Neuron (in vitro differentiated cells): Measurements from ENCODE around the gene DSTYK.
"Not testable (repeated sequence)": the region's sequence is repeated elsewhere in the genome, so short reads cannot be mapped to it uniquely, and the experiment has no call there.

Experiments used
- H2AFZ ChIP-seq: one replicate; pipeline ENCODE4 v1.6.1; 2013; ENCODE audit warnings: low read depth, mild to moderate bottlenecking, inconsistent platforms, low read length, moderate library complexity
- H3K27me3 ChIP-seq: one replicate; pipeline ENCODE4 v1.6.1; 2013; ENCODE audit warnings: low read length; ENCODE audit not compliant: insufficient read depth
- H3K36me3 ChIP-seq: one replicate; pipeline ENCODE4 v1.6.1; 2013; ENCODE audit warnings: low read length; ENCODE audit not compliant: insufficient read depth
- H3K4me1 ChIP-seq: one replicate; pipeline ENCODE4 v1.6.1; 2013; ENCODE audit warnings: low read length; ENCODE audit not compliant: insufficient read depth
- H3K4me3 ChIP-seq: 2 replicates; pipeline ENCODE4 v1.5.1; 2013; ENCODE audit warnings: mild to moderate bottlenecking, low read length, moderate library complexity
- H3K9me3 ChIP-seq: one replicate; pipeline ENCODE4 v1.6.1; 2013; ENCODE audit warnings: low read length

The DSTYK gene

GRCh38 chr1:205235951-205236350 lies 24.4 kb upstream of the DSTYK start:
- H3K36me3 ChIP-seq = no peaks in the 10 kb centered on the region
- no peaks in the 10 kb centered on the region for H3K9me3 ChIP-seq
- H3K4me3 ChIP-seq = no peak overlapping the region
- peaks cover 5% of the 10 kb centered on the region for H3K4me1 ChIP-seq
- no peaks in the 10 kb centered on the region for H3K27me3 ChIP-seq
- no peak overlapping the region for H2AFZ ChIP-seq

- H3K4me3 ChIP-seq, H3K4me1 ChIP-seq, H3K36me3 ChIP-seq, H3K9me3 ChIP-seq, H3K27me3 ChIP-seq, H2AFZ ChIP-seq: not testable (repeated sequence)
Measured at GRCh38 chr1:205233986-205234385, 22.5 kb upstream of the DSTYK start.

GRCh38 chr1:205232945-205233397 lies 21.5 kb upstream of the DSTYK start:
- peaks cover 12% of the 10 kb centered on the region for H3K4me1 ChIP-seq
- no peak overlapping the region for H2AFZ ChIP-seq
- H3K9me3 ChIP-seq = no peaks in the 10 kb centered on the region
- H3K36me3 ChIP-seq = no peaks in the 10 kb centered on the region
- H3K27me3 ChIP-seq = no peaks in the 10 kb centered on the region
- no peak overlapping the region for H3K4me3 ChIP-seq

- no peaks in the 10 kb centered on the region for H3K9me3 ChIP-seq
- H3K27me3 ChIP-seq = no peaks in the 10 kb centered on the region
- no peak overlapping the region for H2AFZ ChIP-seq
- peaks cover 12% of the 10 kb centered on the region for H3K4me1 ChIP-seq
- H3K36me3 ChIP-seq = no peaks in the 10 kb centered on the region
- H3K4me3 ChIP-seq = no peak overlapping the region
Measured at GRCh38 chr1:205232127-205232820, 20.8 kb upstream of the DSTYK start.

GRCh38 chr1:205230982-205231381 lies 19.5 kb upstream of the DSTYK start:
- no peaks in the 10 kb centered on the region for H3K36me3 ChIP-seq
- no peaks in the 10 kb centered on the region for H3K27me3 ChIP-seq
- H2AFZ ChIP-seq = no peak overlapping the region
- H3K4me3 ChIP-seq = no peak overlapping the region
- no peaks in the 10 kb centered on the region for H3K9me3 ChIP-seq
- peaks cover 21% of the 10 kb centered on the region for H3K4me1 ChIP-seq

GRCh38 chr1:205229916-205230700 lies 18.6 kb upstream of the DSTYK start:
- Histone ChIP-seq H3K36me3 (no peaks in the 10 kb centered on the region), H3K27me3 (peaks cover 4% of the 10 kb centered on the region), H3K4me3 (no peak overlapping the region), H3K9me3 (no peaks in the 10 kb centered on the region), H3K4me1 (peaks cover 21% of the 10 kb centered on the region), H2AFZ (no peak overlapping the region)

- Histone ChIP-seq H3K4me3 (no peak overlapping the region), H3K27me3 (peaks cover 11% of the 10 kb centered on the region), H3K9me3 (no peaks in the 10 kb centered on the region), H2AFZ (no peak overlapping the region), H3K36me3 (no peaks in the 10 kb centered on the region), H3K4me1 (peaks cover 21% of the 10 kb centered on the region)
Measured at GRCh38 chr1:205229399-205229871, 17.9 kb upstream of the DSTYK start.

GRCh38 chr1:205228093-205228521 lies 16.6 kb upstream of the DSTYK start:
- no peaks in the 10 kb centered on the region for H3K9me3 ChIP-seq
- peak overlapping the region; percentile 75 for H3K4me3 ChIP-seq
- no peaks in the 10 kb centered on the region for H3K36me3 ChIP-seq
- peaks cover 21% of the 10 kb centered on the region for H3K4me1 ChIP-seq
- peak overlapping the region; percentile 80 for H2AFZ ChIP-seq
- H3K27me3 ChIP-seq = peaks cover 14% of the 10 kb centered on the region

GRCh38 chr1:205227584-205228013 lies 16.1 kb upstream of the DSTYK start, which contains the start of gene TMCC2:
TMCC2 (plus strand) TSS chr1:205227946; CDS start chr1:205228565, 619 bp downstream.
- H3K27me3 ChIP-seq = peaks cover 14% of the 10 kb centered on the region
- H3K4me3 ChIP-seq = peak within 1 kb of the TSS; percentile 75
- H3K36me3 ChIP-seq = no peaks in the 10 kb centered on the region
- no peaks in the 10 kb centered on the region for H3K9me3 ChIP-seq
- peak within 1 kb of the TSS; percentile 95 for H2AFZ ChIP-seq
- H3K4me1 ChIP-seq = peaks cover 21% of the 10 kb centered on the region

GRCh38 chr1:205226868-205227583 lies 15.5 kb upstream of the DSTYK start:
- peaks cover 21% of the 10 kb centered on the region for H3K4me1 ChIP-seq
- H3K9me3 ChIP-seq = no peaks in the 10 kb centered on the region
- H2AFZ ChIP-seq = peak overlapping the region; percentile 95
- peaks cover 14% of the 10 kb centered on the region for H3K27me3 ChIP-seq
- no peaks in the 10 kb centered on the region for H3K36me3 ChIP-seq
- H3K4me3 ChIP-seq = peak overlapping the region; percentile 75

GRCh38 chr1:205225901-205226765 lies 14.6 kb upstream of the DSTYK start:
- no peaks in the 10 kb centered on the region for H3K36me3 ChIP-seq
- peaks cover 14% of the 10 kb centered on the region for H3K27me3 ChIP-seq
- no peaks in the 10 kb centered on the region for H3K9me3 ChIP-seq
- peaks cover 21% of the 10 kb centered on the region for H3K4me1 ChIP-seq
- H3K4me3 ChIP-seq = no peak overlapping the region
- H2AFZ ChIP-seq = no peak overlapping the region

GRCh38 chr1:205224736-205225135 lies 13.2 kb upstream of the DSTYK start:
- Histone ChIP-seq H3K4me3 (no peak overlapping the region), H2AFZ (no peak overlapping the region), H3K9me3 (no peaks in the 10 kb centered on the region), H3K27me3 (peaks cover 14% of the 10 kb centered on the region), H3K4me1 (peaks cover 21% of the 10 kb centered on the region), H3K36me3 (no peaks in the 10 kb centered on the region)
